ENCODE measurements around the gene ZFAND3. TPM values are rescaled to one million over a fixed set of nuclear protein-coding genes. Genes with fewer than 3 reads are reported as not detected.

The ZFAND3 gene
- total and polyA plus RNA-seq, 3 donors from 2014 or later = 104 to 329 (median 109) TPM

GRCh38 chr6:38164671-38165108, 345.2 kb downstream of the ZFAND3 start:
- Histone ChIP-seq H3K27me3 (no peaks in the 10 kb centered on the region), H3K36me3 (ENCODE audit: low read depth, missing control alignments) (no peaks in the 10 kb centered on the region), H3K27ac (no peak overlapping the region), H3K9me3 (no peaks in the 10 kb centered on the region), H3K4me3 (no peak overlapping the region), H3K4me1 (peaks cover 5% of the 10 kb centered on the region)
- TF ChIP-seq POLR2A (IDR thresholded peaks at IDR 0.05) (no peak), CTCF (IDR thresholded peaks at IDR 0.05) (no peak)
- no peak for DNase-seq
- intact Hi-C loops (cut with DNase I; ENCODE audit: low total_unique reads) = no loop called here
- 91 to 94% methylated on average over 9 to 14 of the region's 14 CpGs for WGBS, 2 donors

- H3K27ac ChIP-seq = no peak overlapping the region
- WGBS, 2 donors = 54 to 62% methylated on average over 18 to 28 of the region's 32 CpGs
- TF ChIP-seq POLR2A (IDR thresholded peaks at IDR 0.05) = no peak
- TF ChIP-seq CTCF (IDR thresholded peaks at IDR 0.05) = no peak
- H3K36me3 ChIP-seq (ENCODE audit: low read depth, missing control alignments) = no peaks in the 10 kb centered on the region
- intact Hi-C loops (cut with DNase I; ENCODE audit: low total_unique reads) = no loop called here
- no peak for DNase-seq
- no peaks in the 10 kb centered on the region for H3K9me3 ChIP-seq
- H3K4me1 ChIP-seq = peaks cover 5% of the 10 kb centered on the region
- no peak overlapping the region for H3K4me3 ChIP-seq
- H3K27me3 ChIP-seq = no peaks in the 10 kb centered on the region
These were observed 347.1 kb downstream of the ZFAND3 start for GRCh38 chr6:38166411-38167240.

GRCh38 chr6:38167598-38167997, 348.1 kb downstream of the ZFAND3 start:
- Histone ChIP-seq H3K4me1 (peaks cover 5% of the 10 kb centered on the region), H3K27me3 (no peaks in the 10 kb centered on the region), H3K27ac (no peak overlapping the region), H3K9me3 (no peaks in the 10 kb centered on the region), H3K4me3 (no peak overlapping the region), H3K36me3 (ENCODE audit: low read depth, missing control alignments) (no peaks in the 10 kb centered on the region)
- no peak for DNase-seq
- intact Hi-C loops (cut with DNase I; ENCODE audit: low total_unique reads) = no loop called here
- TF ChIP-seq CTCF (IDR thresholded peaks at IDR 0.05) (no peak), POLR2A (IDR thresholded peaks at IDR 0.05) (no peak)
- 54 to 85% methylated on average over 3 to 11 of the region's 11 CpGs for WGBS, 2 donors

GRCh38 chr6:38168126-38168525, 348.6 kb downstream of the ZFAND3 start:
- Histone ChIP-seq H3K4me1 (peaks cover 5% of the 10 kb centered on the region), H3K36me3 (ENCODE audit: low read depth, missing control alignments) (no peaks in the 10 kb centered on the region), H3K27me3 (no peaks in the 10 kb centered on the region), H3K4me3 (no peak overlapping the region), H3K27ac (no peak overlapping the region), H3K9me3 (no peaks in the 10 kb centered on the region)
- TF ChIP-seq POLR2A (IDR thresholded peaks at IDR 0.05) = no peak
- no peak for TF ChIP-seq CTCF (IDR thresholded peaks at IDR 0.05)
- WGBS, 2 donors = 88 to 91% methylated on average over 4 to 13 of the region's 13 CpGs
- no peak for DNase-seq
- intact Hi-C loops (cut with DNase I; ENCODE audit: low total_unique reads) = no loop called here

GRCh38 chr6:38168699-38169098, 349.2 kb downstream of the ZFAND3 start:
- WGBS, 2 donors = 83 to 94% methylated on average over 6 to 8 of the region's 8 CpGs
- no peaks in the 10 kb centered on the region for H3K9me3 ChIP-seq
- TF ChIP-seq CTCF (IDR thresholded peaks at IDR 0.05) (no peak), POLR2A (IDR thresholded peaks at IDR 0.05) (no peak)

More at GRCh38 chr6:38168699-38169098, 349.2 kb downstream of the ZFAND3 start:
- Histone ChIP-seq H3K4me3 (no peak overlapping the region), H3K4me1 (peaks cover 5% of the 10 kb centered on the region), H3K27ac (no peak overlapping the region), H3K36me3 (ENCODE audit: low read depth, missing control alignments) (no peaks in the 10 kb centered on the region), H3K27me3 (no peaks in the 10 kb centered on the region)
- DNase-seq = no peak
- intact Hi-C loops (cut with DNase I; ENCODE audit: low total_unique reads) = no loop called here

Data from testis (tissue), 3 donors.